AG09309 (cell line): Measurements from ENCODE around the gene COASY.

Source experiments
- DNase-seq: peaks from one replicate; pipeline ENCODE4 v3.0.0-alpha.2; 2010; ENCODE audit warnings: low read depth
- H3K4me3 ChIP-seq: 2 replicates; pipeline ENCODE4 v1.5.1; 2011; ENCODE audit warnings: mild to moderate bottlenecking, low read depth, low read length, moderate library complexity; ENCODE audit not compliant: control insufficient read depth
- CTCF ChIP-seq: IDR thresholded peaks from 2 replicates; pipeline ENCODE4 v1.5.1; 2011; ENCODE audit warnings: mild to moderate bottlenecking, low read depth, low read length, inconsistent platforms; ENCODE audit not compliant: insufficient read depth, control insufficient read depth; ENCODE audit errors: missing control alignments

The COASY gene

GRCh38 chr17:42612013-42612412 lies 50.1 kb downstream of the COASY start:
- no peak for TF ChIP-seq CTCF
- DNase-seq: no peak
- H3K4me3 ChIP-seq: no peak overlapping the region

DNA sequence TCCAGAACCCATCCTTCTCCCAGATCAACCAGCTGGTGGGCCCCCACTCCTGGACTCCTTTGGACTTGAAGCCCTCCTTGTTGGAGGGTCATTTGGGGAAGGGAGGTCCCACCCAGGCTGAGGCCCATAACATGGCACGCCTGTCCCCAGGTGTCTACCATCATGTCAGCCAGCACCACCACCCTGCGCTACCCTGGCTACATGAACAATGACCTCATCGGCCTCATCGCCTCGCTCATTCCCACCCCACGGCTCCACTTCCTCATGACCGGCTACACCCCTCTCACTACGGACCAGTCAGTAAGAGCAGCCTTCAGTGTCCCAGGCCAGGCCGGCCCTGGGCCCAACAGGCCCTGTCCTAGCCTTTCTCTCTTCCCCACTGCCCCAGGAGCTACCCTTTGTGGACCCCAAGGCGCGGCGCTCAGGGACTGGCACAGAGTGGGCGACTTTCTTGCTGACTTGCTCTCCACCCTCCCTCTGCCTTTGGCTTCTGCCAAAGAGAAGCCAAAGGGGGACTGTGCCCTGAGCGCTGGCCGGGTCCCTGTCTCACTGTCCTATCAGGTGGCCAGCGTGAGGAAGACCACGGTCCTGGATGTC lies 51.8 kb downstream of the COASY start:
- TF ChIP-seq CTCF: no peak
- H3K4me3 ChIP-seq: no peak overlapping the region
- DNase-seq: no peak
